NCI-H2227 (cell line): ENCODE measurements around the gene CERS6.
A peak's percentile ranks its signal among the peaks of the same experiment; 100 is the strongest.

ENCODE experiments used
- DNase-seq: peaks from one replicate; lab custom pipeline; 2025; ENCODE audit not compliant: unreplicated experiment; lab: John Stamatoyannopoulos, UW

CERS6 gene

GRCh38 chr2:168722592-168722991 lies 266.5 kb downstream of the CERS6 start:
- DNase-seq, result no peak

GRCh38 chr2:168723275-168723899 lies 267.3 kb downstream of the CERS6 start:
- DNase-seq, result no peak

DNA sequence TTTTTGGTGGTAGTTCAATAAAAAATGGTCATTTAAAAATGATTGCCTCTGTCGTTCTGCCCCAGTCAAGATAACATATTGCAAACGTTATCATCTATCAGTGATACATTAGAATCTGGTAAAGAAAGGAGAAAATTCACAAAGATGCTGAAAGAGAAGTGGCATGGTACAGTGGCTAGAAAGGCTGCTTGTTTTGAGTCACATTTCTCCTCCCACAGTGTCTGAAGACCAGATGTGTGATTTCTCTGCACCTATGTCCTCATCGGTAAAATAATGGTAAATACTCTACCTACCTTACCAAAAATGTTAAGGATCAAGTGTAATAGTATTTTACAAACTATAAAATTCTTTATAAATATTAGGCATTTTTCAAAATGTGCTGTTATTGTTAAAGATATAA lies 270.3 kb downstream of the CERS6 start:
- no peak for DNase-seq

- no peak for DNase-seq
These were observed 271.9 kb downstream of the CERS6 start for GRCh38 chr2:168727904-168728470.

DNA sequence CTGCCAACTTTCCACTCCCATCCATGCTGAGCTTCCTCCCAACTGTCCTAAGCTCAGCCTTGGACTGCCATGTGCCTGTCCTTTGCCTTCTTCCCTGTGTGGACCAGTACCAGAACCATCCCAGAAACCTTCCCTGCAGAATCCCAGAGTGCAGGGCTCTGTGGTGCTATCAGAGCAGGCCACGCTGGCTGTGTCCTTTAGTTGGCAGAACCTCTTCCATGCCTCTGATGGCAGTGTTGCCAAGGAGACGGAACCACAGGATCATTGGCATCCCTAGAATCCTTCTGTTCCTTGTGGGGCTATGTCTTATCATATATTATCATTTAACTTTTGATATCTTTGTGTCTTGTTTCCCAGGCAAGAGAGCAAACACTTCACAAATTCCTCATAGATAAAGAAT lies 273.4 kb downstream of the CERS6 start:
- no peak for DNase-seq

DNA sequence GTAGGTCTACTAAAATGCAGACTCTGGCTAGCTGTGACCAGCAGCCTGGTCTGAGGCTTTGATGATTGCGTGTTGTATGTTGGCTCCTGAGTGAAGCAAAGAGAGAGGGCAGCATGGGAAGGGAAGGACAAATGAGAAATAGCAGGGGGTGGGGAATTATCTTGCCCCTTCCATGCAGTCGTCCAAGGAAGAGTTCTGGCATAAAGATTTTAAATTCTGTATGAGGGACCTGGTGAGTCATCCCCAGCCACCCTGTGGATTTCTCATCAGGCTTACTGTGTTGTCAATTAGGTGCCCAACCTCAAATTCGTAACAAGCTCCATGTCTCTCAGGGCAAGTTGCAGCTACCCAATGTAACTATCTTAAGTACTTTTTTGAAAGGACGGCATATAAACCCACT lies 274.3 kb downstream of the CERS6 start:
- DNase-seq, result no peak

GRCh38 chr2:168731002-168731401 lies 274.9 kb downstream of the CERS6 start:
- no peak for DNase-seq

- DNase-seq, result no peak
These were observed 275.5 kb downstream of the CERS6 start for GRCh38 chr2:168731616-168732015.

DNA sequence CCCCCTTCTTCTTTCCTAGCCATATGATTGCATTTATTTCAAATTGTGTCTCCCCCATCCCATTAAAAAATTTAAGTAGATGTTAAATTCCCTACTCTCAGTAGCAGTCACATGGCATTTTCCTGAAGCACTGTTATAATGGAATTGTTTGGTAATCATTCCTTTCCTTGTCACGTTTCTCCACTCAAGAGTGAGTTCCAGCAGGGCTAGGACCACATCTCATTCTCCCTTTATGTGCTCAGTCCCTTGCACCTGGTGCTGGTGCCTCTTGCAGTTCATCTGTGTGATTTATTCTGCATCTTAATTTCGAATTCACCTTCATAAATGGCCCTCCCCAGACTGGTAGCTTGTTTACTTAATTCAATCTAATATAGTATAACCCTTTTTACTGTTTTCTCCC lies 276.0 kb downstream of the CERS6 start:
- no peak for DNase-seq

DNA sequence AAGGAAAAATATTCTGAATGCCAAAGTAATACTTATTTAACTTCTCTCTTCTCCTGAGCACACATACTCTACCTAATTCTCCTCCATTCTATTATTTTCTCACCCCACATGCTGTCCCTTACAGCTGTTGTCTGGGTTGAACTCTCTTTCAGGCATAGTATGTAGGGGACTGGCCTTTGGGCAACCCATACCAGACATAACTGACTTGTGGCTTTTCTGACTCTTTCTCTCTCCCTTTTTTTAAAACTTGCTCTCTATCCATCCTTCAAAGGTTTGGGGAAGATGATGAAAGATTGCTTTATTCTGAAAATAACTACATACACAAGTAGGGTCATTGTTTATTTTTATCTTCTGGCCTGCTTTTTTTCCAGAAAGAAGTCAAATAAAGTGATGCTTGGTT lies 276.4 kb downstream of the CERS6 start:
- DNase-seq, result no peak

GRCh38 chr2:168734199-168734760 lies 278.2 kb downstream of the CERS6 start:
- peak; percentile 43 for DNase-seq

GRCh38 chr2:168736649-168737445 lies 280.8 kb downstream of the CERS6 start:
- DNase-seq, result peak; percentile 77

- peak; percentile 28 for DNase-seq
These were observed 282.0 kb downstream of the CERS6 start for GRCh38 chr2:168738062-168738461.

GRCh38 chr2:168740360-168740759 lies 284.3 kb downstream of the CERS6 start:
- no peak for DNase-seq

DNA sequence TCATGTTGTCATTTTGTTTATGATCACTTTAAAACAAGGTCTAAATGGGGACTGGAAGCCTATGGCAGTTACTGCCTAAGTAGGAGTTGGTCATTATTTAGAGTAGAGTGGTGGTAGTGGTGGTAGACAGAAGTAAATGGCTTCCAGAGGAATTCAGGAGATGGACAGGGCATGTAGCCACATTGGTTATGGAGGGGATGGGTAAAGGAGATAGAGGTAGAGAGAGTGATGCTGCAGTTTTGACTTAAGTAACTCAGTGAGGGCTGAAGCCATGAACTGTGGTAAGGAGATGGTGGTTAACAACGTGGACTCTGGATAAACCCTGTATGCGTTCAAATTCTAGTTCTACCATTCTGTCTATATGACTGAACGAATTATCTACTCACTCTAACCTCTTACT lies 284.7 kb downstream of the CERS6 start:
- no peak for DNase-seq

GRCh38 chr2:168742258-168742932 lies 286.3 kb downstream of the CERS6 start:
- DNase-seq, result peak; percentile 81

GRCh38 chr2:168744844-168745243 lies 288.8 kb downstream of the CERS6 start:
- DNase-seq, result no peak

GRCh38 chr2:168748461-168748860 lies 292.4 kb downstream of the CERS6 start:
- DNase-seq, result no peak

GRCh38 chr2:168749297-168749696 lies 293.2 kb downstream of the CERS6 start:
- no peak for DNase-seq

DNA sequence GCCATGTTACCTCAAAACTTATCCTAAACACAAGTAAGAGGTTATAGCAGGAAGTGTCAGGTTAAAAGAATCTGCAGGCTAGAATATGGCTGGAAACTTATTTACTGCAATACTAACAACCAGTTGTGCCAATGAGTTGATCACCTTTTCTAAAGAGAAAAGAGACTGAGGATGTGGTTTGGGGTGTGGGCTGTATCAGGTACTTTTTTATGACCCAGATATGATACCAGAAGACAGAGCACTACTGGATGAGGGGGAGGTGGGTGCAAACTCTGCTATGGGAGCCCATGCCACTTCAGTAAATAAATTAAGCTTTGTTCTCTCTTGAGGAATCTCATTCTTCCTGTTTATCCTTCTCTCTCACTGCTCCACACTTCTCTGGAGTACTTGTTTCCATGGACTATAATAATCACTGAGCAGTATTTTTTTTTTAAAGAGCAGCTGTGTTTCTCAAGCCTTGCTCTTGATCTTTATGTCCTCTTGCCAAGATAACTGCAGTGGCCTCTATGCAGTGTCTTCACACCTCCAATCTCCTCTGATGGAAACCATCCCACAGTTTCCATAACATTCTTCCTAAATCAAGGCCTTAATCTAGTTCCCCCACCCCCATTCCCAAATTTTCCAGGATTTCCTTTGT lies 295.1 kb downstream of the CERS6 start:
- no peak for DNase-seq

DNA sequence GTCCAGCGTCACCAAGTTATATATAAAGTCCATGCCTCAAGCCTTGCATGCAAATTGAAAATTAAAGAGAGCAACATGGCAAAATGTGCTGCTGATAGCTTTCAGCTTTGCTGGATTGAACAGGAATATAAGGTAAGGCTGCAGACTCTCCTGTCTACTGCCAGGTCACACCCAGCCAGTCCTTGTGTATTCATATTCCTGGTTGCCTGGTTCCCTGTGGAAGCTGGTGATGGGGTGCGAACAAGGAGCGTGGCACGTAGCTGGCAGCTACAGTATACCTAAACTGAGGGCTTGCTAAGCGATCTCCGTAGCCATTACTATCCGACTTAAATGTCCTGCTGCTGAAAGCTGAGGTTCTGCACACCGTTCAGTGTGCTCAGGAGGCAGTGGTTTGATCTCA lies 296.3 kb downstream of the CERS6 start:
- no peak for DNase-seq
